NCI-H510A (cell line): Measurements from ENCODE around the gene MROH8.

Experiments used
- DNase-seq: peaks from one replicate; lab custom pipeline; 2025; lab: John Stamatoyannopoulos, UW

The MROH8 gene

DNA sequence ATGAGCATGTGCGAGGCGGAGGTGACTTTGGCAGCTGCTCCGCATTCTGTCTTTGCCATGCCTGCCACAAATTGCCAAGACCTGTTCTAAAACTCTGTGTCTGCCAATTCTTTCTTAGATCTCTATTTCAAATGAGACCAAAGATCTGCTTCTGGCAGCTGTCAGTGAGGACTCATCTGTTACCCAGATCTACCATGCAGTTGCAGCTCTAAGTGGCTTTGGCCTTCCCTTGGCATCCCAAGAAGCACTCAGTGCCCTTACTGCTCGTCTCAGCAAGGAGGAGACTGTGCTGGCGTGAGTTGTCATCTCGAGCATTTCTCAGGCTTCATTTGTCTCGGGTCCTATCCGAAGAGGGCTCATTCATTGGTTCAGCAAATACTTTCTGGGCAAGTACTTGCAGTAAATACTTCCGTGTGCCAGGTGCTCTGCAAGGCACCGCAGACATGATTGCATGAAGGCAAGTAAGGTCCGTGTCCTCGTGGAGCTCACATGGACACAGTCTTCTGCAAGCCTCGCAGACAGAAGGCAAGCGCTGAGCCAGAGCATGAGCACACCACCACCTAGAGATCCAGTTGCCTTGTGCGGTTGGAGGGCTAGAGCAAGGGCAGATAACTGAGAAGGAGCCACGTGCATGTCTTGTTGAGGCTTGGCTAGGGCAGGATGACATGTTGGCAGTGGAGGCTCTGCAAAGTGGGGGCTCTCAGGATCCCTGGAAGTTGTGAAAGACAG is 19.7 kb upstream of the MROH8 start:
- no peak for DNase-seq

DNA sequence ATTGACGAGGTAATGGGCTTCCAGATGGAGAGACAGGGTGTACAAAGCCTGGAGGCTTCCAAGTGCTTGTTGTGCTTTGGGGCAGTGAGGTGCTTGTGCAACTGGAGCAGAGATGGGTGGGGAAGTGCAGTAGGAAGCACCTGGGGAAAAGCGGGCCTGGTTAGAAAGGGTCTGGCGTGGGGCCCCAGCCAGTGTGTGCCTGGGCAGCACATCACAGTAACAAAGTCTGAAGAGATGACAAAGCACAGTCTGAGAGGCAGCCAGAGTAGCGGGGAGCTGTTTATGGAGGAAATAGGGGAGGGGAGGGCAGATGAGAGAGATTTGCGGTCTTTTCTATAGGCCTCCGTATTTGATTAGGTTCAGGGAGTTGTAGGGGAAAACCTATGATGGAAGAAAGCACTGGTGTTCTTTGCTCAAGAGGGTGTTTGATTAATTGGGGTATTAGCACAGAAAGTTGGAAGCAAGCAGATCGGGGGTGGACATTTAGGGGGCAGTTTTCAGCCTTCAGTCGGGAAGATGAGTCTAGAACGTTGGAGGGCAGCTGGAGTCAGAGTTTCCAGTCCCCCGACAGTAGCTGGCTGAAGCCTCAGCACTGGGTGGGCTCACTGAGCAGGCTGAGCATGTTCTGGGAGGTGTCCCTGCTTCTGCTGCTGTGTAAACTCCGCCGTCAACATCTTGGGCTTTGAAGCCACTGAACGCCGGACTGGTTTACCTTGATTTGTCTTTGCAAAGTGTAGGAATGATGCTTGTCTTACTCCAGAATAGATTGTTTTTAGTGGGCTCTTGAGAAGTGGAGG is 15.5 kb upstream of the MROH8 start:
- DNase-seq: no peak

DNA sequence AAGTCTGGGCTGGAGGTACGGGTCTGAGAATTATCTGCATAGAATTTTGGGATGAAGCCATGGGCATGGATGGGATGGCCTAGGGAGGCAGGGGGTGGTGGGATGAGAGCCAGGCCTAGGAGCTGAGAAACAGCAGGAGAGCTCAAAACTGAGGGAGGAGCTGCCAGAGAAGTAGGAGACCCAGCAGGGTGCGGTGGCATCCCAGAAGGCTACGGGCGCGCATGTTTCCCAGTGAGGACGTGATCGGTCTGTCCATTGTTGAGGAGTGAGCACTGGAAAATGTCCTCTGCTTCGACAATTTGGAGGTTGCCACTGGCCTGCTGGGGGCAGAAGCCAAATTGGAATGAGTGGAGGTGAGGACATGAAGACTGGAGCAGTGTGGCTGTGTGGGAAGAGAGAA is 14.5 kb upstream of the MROH8 start:
- DNase-seq: no peak

DNA sequence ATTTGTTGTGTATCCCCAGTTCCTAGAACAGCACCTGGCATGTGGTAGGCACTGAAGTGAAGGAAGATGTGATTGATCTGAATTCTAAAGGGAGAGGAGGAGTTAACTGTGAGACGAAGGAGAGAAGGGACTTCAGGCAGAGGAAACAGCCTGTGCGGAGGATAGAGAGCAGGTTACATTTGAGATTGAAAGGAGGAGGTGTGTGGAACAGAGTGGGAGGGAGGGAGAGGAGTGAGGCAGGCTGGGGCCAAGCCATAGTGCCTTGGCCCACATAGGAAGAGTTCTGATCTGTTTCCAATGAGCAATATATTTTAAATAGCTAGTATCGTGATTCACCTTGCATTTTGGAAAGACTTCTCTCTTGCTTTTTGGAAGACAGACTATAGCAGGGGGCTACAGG is 13.9 kb upstream of the MROH8 start:
- DNase-seq: no peak

DNA sequence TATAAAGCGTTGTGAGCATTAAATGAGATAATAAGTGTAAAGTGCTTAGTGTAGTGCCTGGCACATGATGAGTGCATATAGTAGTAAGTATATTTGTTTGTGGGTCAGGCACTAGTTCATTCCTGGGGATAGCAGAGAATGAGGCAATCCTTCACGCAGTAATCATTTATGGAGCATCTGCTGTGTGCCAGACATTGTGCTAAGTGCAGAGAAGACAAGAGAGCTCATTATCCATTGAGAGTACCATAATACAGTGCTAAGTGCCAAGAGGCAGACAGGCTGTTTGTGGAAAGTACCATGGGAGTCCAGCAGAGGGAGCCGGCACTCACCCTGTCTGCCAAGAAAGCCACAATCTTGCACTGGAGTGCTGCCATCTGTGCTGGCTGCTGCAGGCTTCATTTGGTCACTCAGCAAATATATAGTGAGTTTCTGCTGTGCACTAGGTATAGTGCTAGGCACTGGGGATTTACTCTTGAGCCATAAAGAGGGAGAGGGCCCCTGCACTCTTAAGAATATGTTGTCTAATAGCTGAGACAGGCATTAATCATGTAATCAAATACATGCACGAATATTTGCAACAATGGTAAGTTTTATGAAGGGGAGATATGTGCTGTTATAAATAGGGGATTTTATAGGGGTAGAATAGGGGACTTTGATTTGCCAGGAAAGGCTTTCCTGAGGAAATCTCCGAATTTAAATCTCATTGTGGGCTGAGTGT is 12.9 kb upstream of the MROH8 start:
- DNase-seq: peak; percentile 26

DNA sequence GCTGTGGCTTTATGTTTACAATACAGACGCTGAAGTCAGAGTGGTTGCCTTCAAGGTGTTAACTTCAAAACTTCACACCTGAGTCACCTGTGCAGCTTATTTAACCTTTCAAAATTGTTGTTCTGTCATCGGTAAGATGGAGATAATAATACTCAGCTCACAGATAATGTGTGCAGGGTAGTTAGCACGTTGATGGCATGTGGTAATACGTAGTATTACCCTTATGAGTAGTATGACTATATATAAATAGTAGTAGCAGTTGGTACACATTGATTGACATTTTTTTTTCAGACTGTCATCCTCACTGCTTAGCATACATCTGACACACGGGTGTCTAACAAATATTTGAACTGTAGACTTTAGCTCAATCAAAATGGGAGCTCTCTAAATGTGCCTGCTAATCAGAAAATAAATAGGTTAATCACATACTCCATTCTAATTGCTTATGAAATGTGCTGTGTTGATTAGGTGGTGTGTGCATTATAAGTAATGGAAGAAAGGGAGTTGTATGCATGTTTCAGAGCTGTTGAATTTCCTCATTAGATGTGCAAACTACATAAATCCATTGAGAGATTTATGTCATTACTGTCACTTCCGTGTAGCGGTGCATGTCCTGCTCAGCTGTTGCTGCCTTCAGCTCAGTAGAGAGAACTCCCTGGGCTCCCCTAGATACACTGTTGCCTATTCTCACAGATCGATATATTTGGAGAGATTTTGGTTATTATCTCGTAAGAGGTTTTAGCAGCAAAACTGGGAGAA is 11.2 kb upstream of the MROH8 start:
- no peak for DNase-seq

DNA sequence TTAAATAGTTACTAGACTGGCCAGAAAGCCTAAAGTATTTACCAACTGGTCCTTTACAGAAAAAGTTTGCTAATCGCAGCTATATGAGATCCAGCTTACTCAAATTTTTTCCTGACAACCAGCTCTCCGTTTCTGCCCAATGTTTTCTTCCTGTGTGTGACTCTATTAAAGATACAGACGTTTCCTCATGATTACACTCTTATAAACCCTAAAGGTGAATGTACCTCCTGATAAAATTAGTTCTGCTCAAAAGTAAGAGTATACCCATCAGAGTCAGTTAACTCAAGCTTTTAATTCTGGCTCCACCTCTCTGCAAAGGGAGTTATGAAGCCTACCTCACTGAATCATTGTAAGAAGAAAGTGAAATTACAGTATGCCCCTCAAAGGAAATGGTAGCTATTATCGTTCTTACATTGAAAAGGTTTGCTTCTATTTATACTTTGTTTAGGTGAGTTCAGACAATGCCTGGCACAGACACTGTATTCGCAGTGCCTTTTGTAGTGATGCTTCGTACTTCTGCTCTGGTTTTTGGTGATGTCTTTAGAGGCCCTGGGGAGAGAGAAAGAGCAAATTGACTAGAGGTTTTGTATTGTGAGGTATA is 10.2 kb upstream of the MROH8 start:
- DNase-seq: no peak

DNA sequence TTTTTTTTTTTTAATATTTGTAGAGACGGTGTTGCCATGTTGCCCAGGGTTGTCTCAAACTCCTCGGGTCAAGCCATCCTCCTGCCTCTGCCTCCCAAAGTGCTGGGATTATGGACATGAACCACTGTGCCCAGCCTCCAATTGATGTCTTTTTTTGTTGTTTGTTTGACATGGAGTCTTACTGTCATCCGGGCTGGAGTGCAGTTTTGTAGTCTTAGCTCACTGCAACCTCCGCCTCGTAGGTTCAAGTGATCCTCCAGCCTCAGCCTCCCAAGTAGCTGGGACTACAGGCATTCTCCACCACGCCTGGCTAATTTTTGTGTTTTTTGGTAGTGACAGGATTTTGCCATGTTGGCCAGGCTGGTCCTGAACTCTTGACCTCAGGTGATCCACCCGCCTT is 9.4 kb upstream of the MROH8 start:
- DNase-seq: no peak

DNA sequence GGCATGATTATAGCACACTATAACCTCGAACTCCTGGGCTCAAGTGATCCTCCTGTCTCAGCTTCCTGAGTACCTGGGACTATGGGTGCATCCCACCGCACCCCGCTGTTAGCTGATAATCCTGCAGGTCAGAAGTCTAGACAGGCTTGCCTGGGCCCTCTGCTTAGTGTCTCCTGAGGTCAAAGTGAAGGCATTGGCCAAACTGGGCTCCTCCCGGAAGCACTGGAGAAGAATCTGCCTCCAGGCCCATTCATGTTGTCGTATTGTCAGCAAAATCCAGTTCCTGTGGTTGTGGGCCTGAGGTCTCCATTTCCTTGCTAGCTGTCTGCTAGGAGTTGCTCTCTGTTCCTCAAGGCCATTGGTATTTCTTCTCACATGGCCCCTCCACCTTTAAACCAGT is 6.3 kb upstream of the MROH8 start:
- no peak for DNase-seq

DNA sequence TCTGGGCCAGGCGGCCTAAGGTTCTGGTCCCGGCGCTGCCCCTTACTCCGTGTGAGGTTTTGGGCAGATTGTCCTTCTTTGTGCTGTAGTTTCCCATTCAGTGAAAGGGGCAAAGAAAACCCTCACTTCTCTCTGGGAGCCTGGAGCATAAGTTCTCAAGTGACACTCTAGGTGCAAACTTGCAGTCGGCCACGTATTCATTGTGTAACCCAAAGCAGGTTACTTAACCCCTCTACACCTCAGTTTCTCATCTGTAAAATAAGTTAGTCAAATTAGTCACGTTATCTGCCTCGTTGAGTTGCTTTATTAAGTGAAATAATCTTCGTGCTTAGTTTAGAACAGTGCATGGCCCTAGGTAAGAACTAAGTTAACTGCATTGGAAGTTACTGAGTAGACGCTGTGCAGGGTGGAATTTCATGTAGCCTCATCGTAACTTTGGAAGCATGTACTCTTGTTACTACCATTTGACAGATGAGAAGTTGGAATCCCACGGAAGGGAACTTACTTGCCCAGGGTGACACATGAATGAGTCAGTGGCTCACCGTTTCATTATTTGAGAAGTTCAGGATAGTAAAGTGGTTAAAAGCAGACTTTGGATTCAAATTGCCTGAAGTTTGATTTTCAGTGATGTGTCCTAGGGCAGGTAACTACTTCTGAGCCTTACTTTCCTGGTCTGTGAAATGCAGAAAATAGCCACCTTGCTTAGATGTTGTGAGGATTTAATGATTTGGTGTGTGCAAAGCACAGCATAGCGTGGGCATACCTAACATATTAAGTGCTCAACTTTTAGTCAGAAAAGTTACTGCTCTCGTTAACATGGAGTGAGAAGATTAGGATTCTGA is 556 bp upstream of the MROH8 start:
- DNase-seq: no peak

DNA sequence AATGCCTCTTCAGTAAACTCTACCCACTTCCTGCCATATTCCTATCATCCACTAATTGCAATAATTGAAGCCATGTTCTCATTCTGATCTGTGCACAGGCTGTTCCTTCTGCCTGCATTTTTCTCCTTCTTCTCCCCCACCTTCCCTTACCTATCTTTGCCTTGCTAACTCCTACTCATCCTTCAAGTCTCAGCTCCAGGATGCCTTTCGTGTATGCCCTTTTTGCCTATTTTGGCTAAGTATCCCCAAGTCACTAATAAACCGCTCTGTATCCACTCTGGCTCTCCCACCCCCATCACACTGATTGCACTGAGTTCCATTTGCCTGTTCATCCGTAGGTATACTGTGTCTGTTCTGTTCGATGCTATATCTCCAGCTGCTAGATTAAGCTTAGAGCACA is 6.5 kb downstream of the MROH8 start:
- DNase-seq: no peak

DNA sequence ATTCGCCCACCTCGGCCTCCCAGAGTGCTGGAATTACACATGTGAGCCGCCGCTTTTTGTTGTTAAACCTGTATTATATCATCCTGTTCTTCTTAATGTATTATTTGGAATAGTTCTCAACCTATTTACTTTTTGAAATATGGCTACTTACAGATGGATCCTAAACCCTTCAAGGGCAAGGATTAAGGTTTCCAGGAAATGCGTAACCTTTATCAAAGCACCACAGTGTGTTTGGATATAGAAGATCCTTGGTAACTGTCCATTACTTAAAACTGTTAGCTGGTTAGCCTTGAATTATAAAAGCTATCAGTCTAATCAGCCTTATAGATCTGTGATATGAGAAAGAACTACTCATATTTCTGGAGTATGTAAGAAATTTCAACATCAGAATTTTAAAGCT is 12.5 kb downstream of the MROH8 start:
- no peak for DNase-seq

DNA sequence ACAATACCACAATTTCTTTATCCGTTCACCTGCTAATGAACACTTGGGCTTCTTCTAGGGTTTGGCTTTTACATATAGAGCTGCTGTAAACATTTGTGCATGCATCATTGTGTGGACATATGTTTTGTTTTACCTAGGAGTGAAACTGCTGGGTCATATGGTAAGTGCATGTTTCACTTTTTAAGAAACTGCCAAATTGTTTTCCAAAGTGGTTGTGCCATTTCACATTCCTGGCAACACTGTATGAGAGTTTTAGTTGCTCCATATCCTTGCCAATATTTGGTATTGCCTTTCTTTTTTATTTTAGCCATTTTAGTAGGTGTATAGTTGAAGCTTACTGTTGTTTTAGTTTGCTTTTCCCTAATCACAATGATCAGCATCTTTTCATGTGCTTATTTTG is 14.3 kb downstream of the MROH8 start:
- DNase-seq: no peak

DNA sequence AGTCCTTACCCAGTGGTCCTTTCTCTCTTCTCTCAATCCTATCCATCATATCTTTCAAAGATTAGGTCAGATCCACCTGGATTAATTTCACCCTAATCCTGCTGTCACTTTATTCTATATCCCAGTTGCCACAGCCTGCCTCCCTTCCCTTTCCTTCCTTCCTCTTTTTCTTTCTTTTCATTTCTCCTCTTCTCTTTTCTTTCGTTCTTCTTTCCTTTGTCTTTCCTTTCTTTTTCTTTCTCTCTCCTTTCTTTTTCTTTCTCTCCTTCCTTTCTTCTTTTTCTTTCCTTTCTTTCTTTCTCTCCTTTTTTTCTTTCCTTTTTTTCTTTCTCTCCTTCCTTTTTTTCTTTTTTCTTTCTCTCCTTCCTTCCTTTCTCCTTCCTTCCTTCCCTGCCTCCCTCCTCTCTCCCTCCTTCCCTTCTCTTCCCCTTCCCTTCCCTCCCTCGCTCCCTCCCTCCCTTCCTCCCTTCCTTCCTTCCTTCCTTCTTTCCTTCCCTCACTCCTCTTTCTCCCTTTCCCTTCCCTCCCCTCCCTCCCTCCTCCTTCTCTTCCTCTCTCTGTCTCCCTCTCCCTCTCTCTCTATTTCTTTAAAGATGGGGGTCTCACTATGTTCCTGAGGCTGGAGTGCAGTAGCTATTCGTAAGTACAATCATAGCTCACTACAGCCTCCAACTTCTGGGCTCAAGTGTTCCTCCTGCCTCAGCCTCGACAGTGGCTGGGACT is 15.4 kb downstream of the MROH8 start:
- DNase-seq: no peak

DNA sequence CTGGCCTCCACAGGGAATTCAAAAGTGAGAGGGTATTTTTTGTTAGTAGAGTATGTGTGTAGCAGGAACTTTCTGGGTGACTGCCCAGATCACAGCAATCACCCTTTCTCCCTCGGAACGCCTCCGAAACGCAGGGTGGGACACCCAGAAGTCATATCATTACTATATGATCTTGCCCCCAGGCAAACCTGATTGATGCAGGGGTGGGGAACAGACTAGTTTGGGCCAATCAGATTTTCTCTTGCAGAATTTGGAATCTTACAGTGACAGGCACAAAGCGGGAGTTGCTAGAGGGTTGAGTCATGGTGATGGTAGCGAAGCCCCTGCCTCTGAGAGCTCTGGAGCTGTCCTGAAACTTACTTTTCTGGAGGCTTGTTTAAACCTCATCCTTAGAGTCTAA is 16.7 kb downstream of the MROH8 start:
- no peak for DNase-seq

DNA sequence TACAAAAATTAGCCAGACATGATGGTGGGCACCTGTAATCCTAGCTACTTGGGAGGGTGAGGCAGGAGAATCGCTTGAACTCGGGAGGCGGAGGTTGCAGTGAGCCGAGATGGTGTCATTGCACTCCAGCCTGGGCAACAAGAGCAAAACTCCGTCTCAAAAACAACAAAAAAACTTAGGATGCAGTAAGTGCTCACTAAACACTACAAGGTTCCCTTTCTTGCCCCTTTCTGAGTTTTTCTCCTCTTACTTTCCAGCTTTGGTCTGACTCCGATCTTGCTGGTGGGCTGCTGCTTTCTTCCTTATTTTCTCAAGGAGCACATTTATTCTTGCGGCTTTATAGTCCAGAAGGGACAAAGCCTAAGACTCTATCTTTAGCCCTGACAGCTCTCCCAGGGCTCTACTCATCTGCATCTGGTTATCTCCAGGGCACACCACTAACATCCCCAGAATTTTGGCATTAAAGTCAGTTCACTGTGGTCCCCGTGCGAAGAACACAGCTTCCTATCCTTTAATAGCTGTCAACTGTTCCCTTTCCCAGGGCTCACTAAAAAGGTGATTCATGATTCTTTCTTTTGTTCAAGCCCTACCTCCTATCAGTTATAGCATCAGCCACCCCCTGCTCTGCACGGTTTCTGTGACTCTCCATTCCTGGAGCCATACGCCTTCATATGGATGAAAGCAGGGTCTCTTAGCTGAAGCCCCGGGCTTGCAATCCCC is 17.4 kb downstream of the MROH8 start:
- DNase-seq: no peak

DNA sequence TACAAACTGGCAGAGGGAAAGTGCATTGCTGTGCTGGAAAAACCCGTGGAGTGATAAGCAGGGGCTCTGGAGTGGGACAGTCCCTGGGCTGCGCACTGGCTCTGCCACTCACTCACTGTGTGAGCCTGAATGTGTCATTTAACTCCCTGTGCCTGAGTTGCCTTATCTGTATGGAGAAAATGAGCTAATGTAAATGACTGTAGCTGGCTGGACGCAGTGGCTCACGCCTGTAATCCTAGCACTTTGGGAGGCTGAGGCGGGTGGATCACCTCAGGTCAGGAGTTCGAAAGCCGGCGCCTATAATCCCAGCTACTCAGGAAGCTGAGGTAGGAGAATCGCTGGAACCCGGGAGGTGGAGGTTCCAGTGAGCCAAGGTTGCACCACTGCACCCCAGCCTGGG is 18.7 kb downstream of the MROH8 start:
- DNase-seq: no peak

DNA sequence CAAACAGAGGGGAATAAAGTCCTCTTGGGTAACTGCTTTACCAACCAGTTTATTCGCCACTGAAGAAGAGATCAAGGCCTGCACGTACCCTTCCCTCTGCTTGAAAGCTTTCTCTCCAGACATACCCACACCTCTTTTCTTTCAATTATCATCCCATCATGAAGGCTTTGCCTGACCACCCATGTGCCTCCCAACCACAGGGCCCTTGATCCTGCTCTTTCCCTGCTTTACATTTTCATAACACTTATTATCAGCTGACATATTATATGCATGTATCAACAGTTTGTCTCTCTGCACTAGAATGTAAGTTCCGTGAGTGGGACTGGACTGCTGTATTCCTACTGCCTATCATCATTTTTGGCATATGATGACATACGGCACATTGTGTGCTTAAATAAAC is 21.1 kb downstream of the MROH8 start:
- no peak for DNase-seq

DNA sequence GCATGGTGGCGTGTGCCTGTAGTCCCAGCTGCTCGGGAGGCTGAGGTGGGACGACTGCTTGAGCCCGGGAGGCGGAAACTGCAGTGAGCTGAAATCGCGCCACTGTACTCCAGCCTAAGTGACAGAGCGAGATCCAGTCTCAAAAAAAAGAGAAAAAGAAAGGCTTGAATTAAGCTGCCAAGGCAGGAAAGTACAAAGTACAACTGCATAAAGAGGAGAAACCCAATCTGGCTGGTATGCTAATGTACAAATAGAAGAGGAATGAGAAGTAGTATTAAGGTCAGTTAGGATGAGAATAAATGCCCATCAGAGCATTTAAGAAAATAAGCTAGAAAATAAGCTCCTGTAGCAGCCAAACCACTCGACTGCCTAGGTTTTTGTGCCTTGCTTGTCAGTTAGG is 23.4 kb downstream of the MROH8 start:
- DNase-seq: no peak
